ENCODE measurements around the gene NCAPG2.

Gene NCAPG2

DNA sequence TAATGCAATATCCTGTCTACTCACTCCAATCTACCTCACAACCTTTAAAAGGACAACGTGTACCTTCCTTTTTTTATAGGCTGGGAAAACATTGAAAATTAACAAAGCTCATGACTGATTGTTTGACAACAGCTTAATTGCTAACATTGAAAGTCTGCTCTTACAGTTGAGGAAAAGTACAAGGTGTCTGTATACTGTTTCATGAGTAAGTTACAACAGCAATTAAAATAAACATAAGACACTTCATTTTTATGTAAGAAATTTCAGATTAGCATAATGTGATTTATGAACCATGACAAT lies 28.6 kb upstream of the NCAPG2 start:
- no peak for DNase-seq (ENCODE audit: low spot score)

DNA sequence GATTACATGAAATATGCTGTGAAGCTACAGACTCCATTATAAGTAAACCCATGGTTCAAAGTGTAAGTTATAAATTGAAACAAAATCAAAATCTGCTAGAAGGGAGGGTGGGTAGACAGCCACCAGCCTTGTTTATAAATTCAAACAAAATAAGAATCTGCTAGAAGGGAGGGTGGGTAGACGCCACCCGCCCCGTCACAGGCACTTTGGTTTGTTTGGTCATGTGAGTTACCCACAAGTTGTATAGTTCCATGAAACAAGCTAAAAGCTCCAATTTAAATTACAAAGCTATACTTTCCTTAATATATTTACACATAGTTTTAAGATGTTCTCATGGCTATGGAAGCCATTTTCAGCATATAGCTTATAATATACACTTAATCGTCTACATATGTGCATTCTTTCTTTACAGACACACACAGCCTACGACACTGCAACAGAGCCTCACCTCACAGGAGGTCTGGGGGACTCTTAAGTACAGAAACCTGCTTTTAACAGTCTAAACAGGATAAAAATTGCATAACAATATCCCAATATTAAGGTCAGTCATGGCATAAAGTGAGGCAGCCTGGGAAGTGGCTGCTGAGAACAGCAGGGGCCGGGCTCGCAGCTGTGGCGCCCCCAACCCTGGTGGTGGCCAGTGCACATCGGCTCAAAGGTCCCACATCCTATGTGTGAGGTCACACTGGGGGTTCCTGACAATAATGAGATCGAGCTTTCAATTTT lies 28.1 kb upstream of the NCAPG2 start:
- DNase-seq (ENCODE audit: low spot score), result no peak

DNA sequence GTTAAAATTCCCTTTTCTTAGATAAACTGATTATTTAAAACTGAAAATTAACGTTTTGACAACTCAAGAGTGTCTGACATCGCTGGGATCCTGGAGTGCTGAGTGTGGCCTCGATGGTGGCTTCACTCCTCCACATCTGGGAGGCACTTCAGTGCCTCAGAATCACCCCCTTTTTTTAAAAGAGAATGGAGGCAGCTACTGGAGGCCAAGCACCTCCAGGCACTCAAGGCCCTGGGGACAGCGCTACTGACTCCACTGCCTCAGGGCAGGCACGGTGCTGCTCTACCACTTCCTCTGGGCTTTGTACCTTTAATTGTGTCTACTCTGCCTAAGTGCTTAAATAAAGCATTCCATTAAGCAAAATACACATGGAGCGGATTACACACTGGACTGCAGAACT lies 27.2 kb upstream of the NCAPG2 start:
- DNase-seq (ENCODE audit: low spot score), result no peak

DNA sequence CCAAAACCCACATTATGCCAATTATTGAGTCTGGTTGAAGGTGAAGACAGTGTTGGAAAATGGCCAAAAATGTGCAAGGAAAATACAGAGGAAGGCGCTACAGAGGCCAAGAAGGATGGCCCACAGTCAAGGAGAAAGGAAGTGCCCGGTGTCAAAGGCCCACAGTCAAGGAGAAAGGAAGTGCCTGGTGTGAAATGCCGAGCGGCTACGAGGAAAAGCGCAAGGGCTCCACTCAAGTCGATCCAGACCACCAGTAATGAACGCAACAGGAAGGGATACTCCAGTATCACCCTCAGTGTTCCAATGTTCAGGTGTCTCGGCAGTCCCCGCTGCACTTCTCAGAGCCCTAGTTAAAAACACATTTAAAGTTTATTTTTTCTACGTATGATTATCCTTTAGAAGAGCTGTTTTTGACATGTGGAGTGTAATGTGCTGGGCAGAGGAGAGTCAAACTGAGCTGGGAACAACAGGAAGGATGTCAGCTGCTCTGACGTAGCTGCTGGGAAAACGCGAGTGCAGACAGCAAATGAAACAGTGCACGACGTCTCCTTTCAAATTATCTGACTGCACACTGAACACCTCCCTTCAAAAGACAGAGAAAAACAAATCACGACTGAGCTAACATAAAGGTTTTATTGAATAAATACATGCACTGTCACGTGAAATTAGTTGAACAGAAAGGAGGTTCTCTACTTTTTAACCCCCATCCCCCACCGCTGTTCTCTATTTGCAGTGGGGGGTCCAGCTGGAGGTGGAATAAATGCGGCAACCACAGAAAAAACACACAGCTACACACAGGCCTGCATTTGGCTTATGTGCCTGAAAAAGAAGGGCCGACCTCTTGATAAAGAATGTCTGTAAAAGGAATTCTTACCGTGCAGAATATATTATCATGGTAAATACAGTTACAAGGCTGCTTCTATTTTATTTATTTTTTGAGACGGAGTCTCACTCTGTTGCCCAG lies 26.1 kb upstream of the NCAPG2 start:
- DNase-seq (ENCODE audit: low spot score), result no peak

DNA sequence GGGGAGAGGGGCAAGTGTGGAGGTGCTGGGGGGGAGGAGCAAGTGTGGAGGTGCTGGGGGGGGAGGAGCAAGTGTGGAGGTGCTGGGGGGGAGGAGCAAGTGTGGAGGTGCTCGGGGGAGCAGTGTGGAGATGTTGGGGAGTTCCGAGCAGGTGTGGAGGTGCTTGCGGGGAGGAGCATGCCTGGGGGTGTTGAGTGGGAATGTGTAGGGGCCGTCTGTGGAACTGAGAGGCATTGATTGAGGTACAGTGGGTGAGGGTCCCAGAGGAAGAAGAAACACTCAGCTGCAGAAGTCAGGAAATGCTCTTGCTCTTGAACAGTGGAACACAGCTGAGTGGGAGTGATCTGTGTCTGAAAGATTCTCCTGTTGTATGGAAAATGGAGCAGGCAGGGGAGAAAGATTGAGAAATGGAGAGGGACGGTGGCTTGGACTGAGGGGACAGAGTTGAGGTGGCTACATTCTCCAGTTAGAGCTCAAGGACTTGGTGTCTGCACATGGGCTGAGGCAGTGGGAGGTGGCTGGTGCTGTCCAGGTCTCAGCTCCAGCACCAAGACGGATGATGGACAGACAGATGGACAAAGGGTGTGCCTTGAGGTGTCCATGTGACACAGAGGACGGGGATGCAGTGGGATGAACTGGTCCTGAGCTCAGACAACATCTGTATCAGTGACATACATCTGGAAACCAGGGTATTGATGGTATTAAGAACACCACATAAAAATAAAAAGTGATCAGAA lies 25.2 kb upstream of the NCAPG2 start:
- DNase-seq (ENCODE audit: low spot score), result no peak

DNA sequence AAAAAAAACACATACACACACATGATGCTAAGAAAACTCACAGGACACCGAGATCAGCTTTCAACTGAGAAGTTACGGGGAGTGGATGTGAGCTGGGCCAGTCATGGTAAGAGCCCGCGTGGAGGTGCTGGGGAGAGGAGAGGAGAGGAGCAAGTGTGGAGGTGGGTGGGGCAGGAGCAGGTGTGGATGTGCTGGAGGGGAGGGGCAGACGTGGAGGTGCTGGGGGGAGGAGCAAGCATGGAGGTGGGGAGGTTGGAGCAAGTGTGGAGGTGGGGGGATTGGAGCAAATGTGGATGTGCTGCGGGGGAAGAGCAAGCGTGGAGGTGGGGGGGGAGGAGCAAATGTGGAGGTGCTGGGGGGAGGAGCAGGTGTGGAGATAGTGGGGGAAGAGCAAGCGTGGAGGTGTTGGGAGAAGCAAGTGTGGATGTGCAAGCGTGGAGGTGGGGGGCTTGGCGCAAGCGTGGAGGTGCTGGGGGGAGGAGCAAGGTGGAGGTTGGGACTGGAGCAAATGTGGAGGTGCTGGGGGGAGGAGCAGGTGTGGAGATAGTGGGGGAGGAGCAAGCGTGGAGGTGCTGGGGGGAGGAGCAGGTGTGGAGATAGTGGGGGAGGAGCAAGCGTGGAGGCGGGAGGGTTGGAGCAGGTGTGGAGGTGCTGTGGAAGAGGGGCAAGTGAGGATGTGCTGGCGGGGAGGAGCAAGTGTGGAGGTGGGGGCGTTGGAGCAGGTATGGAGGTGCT lies 24.5 kb upstream of the NCAPG2 start:
- no peak for DNase-seq (ENCODE audit: low spot score)

DNA sequence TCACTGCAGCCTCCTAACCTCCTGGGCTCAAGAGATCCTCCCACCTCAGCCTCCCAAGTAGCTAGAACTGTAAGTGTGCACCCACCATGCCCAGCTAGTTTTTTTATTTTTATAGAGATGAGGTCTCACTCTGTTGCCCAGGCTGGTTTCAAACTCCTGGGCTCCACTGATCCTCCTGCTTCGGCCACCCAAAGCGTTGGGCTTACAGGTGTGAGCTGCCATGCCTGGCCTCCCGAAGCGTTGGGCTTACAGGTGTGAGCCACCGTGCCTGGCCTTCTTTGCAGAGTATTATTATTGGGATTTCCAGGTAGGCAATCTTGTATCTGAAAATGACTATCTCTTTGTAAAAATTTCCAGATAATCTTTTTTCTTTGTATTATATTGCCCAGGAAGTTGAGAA lies 23.1 kb upstream of the NCAPG2 start:
- DNase-seq (ENCODE audit: low spot score), result no peak

DNA sequence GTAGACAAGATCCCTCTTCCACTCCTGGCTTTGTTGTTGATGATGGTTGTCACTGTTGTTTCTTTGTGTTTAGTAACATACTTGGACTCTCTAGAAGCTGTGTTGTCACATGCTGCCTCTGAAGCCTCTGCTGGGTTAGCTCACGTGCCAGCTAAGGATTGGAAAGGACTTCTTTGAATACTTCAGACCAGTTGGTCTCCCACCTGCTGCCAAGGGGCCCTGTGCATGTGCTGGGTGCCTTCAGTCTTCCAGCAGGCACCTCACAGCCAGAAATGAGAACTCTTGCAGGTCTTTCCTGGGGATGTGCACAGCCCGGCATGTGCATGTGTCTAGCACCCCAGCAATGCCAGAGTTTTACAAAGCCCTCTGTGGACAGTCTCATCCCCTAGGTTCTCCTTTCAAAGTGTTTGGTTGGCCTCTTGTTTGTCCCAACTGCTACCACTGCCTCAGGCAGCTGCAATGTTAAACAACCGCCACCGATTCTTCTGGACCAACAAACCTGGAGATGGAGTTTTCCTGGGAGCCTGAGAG lies 21.7 kb upstream of the NCAPG2 start:
- no peak for DNase-seq (ENCODE audit: low spot score)

DNA sequence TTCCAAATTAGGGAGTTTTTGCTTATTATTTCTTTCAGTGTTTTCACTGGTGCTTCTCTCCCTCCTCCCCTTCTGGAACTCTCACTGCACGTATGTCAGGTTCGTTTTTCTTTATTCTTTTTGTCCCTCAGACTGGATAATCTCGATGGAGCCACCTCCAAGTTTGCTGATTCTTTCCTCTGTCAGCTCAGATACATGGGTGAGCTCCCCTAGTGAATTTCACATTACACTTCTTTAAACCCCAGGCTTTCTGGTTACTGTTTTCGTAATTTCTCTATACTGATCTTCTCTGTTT lies 20.8 kb upstream of the NCAPG2 start:
- no peak for DNase-seq (ENCODE audit: low spot score)

DNA sequence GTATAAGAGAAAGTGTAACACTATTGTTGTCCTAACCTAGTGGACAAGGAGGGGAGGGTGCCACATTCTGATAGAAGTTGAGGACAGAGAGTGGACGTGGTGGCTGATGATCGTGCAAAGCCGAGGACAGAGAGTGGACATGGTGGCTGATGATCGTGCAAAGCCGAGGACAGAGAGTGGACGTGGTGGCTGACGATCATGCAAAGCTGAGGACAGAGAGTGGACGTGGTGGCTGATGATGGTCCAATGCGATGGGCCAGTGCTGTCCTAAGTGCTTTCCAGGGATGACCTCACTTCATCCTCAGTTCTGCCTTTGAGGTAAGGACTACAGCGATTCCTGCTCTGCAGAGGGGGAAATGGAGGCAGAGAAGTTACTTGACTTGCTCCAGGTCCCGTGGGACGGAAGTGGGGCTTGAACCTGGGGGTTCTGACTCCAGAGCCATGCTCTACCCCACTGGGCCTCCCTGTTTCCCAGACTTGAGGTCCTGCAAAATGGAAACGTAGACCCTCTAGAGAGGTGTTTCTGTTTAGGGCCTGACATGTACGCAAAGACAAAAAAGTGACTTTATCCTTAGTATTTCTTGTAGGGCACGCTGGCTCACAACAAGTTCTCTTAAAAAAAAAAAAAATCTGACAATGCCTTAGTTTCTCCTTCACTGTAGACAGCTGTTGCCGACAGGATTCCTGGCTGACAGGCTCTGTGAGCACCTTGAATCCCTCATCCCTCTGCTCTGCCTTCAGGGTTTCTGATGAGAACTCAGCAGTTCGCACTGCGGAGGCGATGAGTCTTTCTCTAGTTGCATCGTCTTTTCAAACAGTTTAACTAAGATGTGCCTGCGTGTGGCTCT lies 20.3 kb upstream of the NCAPG2 start:
- DNase-seq (ENCODE audit: low spot score), result no peak

DNA sequence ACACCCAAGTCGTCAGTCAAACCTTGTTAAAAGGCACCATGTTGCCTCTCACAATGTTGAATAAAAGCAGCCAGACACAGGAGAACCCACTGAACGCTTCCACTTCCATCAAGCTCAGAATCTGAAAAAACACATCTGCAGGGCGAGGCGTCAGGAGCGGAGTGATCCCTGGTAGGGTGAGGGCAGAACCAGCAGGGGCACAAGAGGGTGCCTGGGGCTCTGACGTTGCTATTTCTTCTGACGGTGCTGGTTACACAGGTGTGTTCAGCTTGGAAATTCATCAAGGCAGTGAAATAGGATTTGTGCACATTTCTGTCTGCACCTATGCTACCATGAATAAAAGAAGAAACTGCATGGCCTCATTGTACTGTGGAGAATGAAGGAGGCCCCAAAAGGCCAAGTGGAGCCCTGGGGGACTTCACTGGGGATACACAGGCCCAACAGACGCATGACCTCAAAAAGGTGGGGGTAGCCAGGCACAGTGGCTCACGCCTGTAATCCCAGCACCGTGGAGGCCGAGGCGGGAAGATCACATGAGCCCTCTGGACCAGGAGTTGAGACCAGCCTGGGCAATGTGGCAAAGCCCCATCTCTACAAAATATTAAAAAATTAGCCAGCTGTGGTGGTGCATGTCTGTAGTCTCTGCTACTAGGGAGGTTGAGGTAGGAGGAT lies 19.2 kb upstream of the NCAPG2 start:
- DNase-seq (ENCODE audit: low spot score), result no peak

DNA sequence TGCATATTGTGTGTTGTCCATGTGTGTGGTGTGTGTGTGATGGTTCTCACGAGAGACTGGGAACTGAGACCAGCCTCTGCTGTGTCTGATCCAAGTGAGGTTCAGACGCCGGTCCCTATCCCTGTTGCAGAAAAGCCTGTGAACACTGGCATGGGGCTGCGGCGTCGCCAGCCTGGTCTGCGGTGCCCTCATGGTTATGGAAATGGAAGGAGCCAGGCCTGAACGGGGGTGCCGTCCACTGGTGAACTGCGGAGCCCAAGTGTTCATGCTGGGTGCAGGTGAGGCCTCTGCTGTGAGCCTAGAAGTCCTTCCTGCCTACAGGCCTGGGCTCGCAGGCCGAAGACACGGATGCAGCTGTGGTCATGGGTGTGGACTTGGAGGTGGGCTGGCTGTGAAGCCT lies 18.7 kb upstream of the NCAPG2 start:
- DNase-seq (ENCODE audit: low spot score), result no peak

DNA sequence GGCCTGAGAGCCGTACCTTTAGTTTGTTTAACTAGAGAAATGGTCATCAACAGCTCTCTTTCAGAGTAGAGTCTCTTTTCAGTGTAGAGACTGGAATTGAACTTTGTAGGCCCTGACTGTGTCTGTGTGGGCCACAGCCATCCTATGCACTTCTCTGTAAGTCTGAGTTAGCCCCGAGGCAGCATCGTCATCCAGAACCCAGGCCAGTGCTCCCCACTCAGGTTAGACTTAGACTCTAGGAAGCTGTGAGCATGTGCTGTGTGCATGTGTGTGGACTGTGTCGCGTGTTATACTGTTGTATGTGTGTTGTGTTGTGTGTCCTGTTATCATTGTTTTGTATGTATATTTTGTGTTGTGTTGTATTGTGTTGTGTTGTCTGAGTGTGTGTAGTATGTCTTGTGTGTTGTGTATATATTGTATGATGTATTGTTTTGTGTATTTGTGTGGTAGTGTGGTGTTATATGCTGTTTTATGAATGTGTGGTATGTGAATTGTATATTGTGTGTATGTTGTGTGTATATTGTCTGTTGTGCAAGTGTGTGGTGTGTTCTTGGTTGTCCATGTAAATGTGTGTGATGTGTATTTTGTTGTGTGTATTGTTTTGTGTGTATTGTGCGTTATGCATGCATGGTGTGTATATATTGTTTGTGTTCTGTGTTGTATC lies 18.1 kb upstream of the NCAPG2 start:
- no peak for DNase-seq (ENCODE audit: low spot score)

DNA sequence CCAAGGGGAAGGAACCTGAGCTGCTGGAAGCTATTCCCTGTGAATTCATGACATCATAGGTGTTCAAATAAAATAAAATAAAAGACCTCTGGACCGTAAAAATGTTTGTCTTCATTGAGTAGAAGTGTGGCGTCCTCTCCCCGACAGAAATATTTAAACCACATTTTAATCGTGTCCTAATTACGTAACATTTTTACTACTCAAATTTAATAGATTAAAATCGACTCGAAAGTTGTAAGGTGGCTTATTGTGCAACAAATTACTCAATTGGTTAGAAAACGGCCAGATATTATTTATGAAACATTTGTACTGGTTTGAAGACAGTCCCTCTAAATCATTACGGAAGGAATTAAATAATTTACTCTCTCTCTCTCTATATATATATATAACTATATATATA lies 15.5 kb upstream of the NCAPG2 start:
- DNase-seq (ENCODE audit: low spot score), result no peak

DNA sequence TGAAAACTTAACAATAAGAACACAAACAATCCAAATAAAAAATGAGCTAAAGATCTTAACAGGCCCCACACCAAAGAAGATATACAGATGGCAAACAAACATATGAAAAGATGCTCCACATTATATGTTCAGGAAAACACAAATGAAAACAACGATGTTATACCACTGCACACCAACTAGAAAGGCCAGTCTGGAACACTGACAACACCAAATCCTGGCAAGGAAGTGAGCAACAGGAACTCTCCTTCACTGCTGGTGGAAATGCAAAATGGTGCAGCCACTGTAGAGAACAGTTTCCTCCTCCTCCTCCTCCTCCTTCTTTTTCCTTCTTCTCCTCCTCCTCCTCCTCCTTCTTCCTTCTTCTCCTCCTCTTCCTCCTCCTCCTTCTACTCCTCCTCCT lies 12.2 kb upstream of the NCAPG2 start:
- DNase-seq (ENCODE audit: low spot score), result no peak

DNA sequence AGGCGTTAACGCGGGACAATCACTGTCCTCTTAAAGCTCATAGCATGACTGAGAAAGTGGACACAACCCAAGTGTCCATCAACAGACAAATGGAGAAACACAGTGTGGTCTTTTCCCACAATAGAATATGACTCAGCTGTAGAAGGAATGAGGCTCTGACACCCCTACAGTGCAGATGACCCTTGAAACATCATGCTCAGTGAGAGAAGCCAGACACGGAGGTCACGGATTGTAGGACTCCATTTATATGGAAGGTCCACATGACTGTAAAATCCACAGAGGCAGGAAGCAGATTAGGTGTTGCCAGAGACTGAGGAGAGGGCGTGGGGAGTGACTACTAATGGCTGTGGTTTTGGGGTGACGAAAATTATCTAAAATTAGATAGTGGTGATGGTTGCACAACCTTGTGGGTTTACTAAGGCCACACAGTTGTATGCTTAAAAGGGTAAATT lies 6.1 kb upstream of the NCAPG2 start:
- no peak for DNase-seq (ENCODE audit: low spot score)

DNA sequence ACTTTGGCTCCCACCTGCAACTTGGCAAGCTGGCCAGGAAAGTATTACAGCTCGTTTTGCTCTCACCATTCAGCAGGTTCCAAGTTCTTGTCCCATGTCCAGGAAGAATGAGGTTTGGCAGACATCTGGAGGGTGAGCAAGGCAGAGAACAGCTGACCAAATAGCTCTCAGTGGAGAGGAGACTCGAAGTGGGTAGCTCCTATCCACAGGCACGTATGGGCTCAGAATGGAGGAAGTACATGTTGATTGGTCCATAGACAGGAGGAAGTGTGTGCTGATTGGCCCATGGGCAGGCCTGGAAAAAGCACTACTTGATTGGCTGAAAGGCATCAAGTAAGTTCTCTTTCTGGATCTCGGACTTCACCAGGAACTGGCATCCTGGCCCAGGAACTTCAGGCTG lies 3.0 kb upstream of the NCAPG2 start:
- DNase-seq (ENCODE audit: low spot score), result no peak

DNA sequence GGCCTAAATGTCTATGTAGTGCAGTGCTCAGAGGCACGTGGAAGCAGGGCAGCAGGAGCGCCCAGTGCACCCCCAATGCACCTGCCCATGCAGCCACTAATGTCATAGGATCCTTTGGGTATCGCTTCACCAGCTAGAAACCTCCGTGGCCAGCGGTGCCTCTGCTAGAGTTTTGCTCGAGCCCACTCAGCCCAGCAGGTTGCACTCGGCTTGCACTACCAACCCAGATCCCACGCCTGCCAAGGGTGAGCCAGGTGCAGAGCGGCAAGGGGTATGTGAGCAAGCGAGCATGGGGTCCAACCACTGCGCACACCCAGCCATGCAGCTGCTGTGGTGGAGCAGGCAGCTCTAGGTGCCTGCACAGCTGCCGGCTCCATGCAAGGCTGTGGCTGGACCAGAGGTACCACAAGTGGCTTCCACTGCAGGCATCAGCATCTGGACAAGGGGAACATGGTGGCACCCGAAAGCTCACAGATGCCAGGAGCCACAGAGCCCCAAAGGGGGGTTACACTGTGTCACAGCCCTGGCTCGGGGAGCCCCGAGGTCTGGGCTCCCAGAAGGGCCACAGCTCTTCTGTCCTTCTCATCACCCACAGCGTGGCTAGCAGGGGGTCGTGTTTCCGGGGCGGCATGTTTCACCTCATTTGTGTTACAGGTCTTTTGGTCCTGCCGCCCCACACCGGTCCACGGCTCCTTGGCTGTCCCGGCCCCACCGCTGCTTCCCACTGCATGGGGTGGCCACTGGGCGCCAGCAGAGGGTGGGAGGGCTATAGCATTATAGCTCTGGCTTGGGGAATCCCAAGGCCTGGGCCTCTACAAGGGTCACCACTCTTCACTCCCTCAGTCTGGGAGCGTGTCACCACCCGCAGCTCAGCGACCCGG lies 2.3 kb upstream of the NCAPG2 start:
- DNase-seq (ENCODE audit: low spot score), result no peak

DNA sequence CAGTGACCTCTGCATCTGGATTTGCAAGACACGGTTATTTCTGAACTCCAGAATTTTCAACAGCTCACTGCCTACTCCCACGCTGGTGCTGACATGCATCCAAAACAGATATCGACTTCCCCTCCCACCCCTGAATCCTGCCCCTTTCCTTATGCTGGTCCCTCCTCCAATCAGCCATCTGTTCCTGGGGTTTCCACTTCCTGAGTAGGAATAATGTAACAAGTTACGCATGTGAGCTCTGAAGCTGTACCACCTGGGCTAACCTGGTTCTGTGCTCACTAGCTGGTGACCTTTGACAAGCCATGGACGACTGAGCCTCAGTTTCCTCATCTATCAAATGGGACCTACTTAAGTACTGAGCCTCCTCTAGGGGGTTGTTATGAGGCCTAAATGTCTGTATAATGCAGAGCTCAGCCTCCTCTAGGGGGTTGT lies 1.7 kb upstream of the NCAPG2 start:
- DNase-seq (ENCODE audit: low spot score), result no peak
